Effector memory CD8-positive, alpha-beta T cell (primary cell): ENCODE data around the gene DHODH.

Experiments used
- ATAC-seq: fragments of 150-1000 bp; cut with Tn5 transposase; replicated peaks from 2 replicates; pipeline ENCODE4 v1.10.0; 2021; ENCODE audit warnings: mild to moderate bottlenecking, moderate library complexity
- DNase-seq, 3 experiments: peaks; one replicate each; pipeline ENCODE4 v3.0.0; 2021
- H3K27ac Mint-ChIP-seq, 2 donors: one replicate each; pipeline ENCODE4 v1.8.0; 2022; ENCODE audit warnings: mild to moderate bottlenecking in 2 of 2, mixed read lengths in 2 of 2, moderate library complexity in 2 of 2
- H3K27me3 Mint-ChIP-seq, 2 donors: one replicate each; pipeline ENCODE4 v1.8.0; 2022; ENCODE audit warnings: mixed read lengths in 2 of 2
- H3K36me3 Mint-ChIP-seq: one replicate; pipeline ENCODE4 v1.8.0; 2022; ENCODE audit warnings: mild to moderate bottlenecking, moderate library complexity, mixed read lengths; ENCODE audit not compliant: insufficient read depth
- H3K4me1 Mint-ChIP-seq, 2 donors: one replicate each; pipeline ENCODE4 v1.8.0; 2022; ENCODE audit warnings: low read depth in 2 of 2, mixed read lengths in 2 of 2
- H3K4me3 Mint-ChIP-seq, 2 donors: one replicate each; pipeline ENCODE4 v1.8.0; 2022; ENCODE audit warnings: mild to moderate bottlenecking in 2 of 2, mixed read lengths in 2 of 2, moderate library complexity in 2 of 2
- H3K9me3 Mint-ChIP-seq, 2 donors: one replicate each; pipeline ENCODE4 v1.8.0; 2022; ENCODE audit warnings: mixed read lengths in 2 of 2

The DHODH gene

GRCh38 chr16:72023962-72024361 lies 15.4 kb downstream of the DHODH start:
- Mint-ChIP-seq H3K27me3 (no peaks in the 10 kb centered on the region), H3K4me3 (no peak overlapping the region), H3K27ac (no peak overlapping the region), H3K4me1 (no peaks in the 10 kb centered on the region), H3K36me3 (peaks cover 21% of the 10 kb centered on the region), H3K9me3 (no peaks in the 10 kb centered on the region)
- ATAC-seq (no peak), DNase-seq (no peak)

- H3K4me3 Mint-ChIP-seq, result no peak overlapping the region
- H3K36me3 Mint-ChIP-seq, result peaks cover 19% of the 10 kb centered on the region
- H3K4me1 Mint-ChIP-seq, result no peaks in the 10 kb centered on the region
- no peak overlapping the region for H3K27ac Mint-ChIP-seq
- H3K9me3 Mint-ChIP-seq, result no peaks in the 10 kb centered on the region
- DNase-seq (no peak), ATAC-seq (no peak)
- H3K27me3 Mint-ChIP-seq, result no peaks in the 10 kb centered on the region
Measured at GRCh38 chr16:72024862-72025382, 16.4 kb downstream of the DHODH start.

- H3K36me3 Mint-ChIP-seq, result peaks cover 19% of the 10 kb centered on the region
- H3K4me3 Mint-ChIP-seq, result no peak overlapping the region
- no peak overlapping the region for H3K27ac Mint-ChIP-seq
- DNase-seq, result no peak
- ATAC-seq, result no peak
- H3K27me3 Mint-ChIP-seq, result no peaks in the 10 kb centered on the region
- no peaks in the 10 kb centered on the region for H3K4me1 Mint-ChIP-seq
- H3K9me3 Mint-ChIP-seq, result no peaks in the 10 kb centered on the region
Measured at GRCh38 chr16:72025404-72026114, 17.0 kb downstream of the DHODH start.

- Mint-ChIP-seq H3K27ac (no peak overlapping the region), H3K27me3 (no peaks in the 10 kb centered on the region), H3K36me3 (peaks cover 23% of the 10 kb centered on the region), H3K4me3 (no peak overlapping the region), H3K9me3 (no peaks in the 10 kb centered on the region), H3K4me1 (no peaks in the 10 kb centered on the region)
- no peak for ATAC-seq
- no peak for DNase-seq
Measured at GRCh38 chr16:72027669-72028378, 19.3 kb downstream of the DHODH start.

GRCh38 chr16:72029567-72030271 lies 21.2 kb downstream of the DHODH start:
- H3K36me3 Mint-ChIP-seq, result peaks cover 15% of the 10 kb centered on the region
- no peaks in the 10 kb centered on the region for H3K9me3 Mint-ChIP-seq
- H3K4me3 Mint-ChIP-seq, result no peak overlapping the region
- no peak overlapping the region for H3K27ac Mint-ChIP-seq
- no peaks in the 10 kb centered on the region for H3K27me3 Mint-ChIP-seq
- no peaks in the 10 kb centered on the region for H3K4me1 Mint-ChIP-seq
- ATAC-seq, result no peak
- DNase-seq, result no peak

GRCh38 chr16:72033437-72033836 lies 24.9 kb downstream of the DHODH start:
- Mint-ChIP-seq H3K27ac (no peak overlapping the region), H3K36me3 (peaks cover 4% of the 10 kb centered on the region), H3K4me3 (no peak overlapping the region), H3K27me3 (no peaks in the 10 kb centered on the region), H3K9me3 (no peaks in the 10 kb centered on the region), H3K4me1 (no peaks in the 10 kb centered on the region)
- ATAC-seq (no peak), DNase-seq (no peak)

- Mint-ChIP-seq H3K4me1 (no peaks in the 10 kb centered on the region), H3K27me3 (no peaks in the 10 kb centered on the region), H3K27ac (peak overlapping the region in 1 of 2 donors; percentile 33), H3K4me3 (no peak overlapping the region), H3K9me3 (no peaks in the 10 kb centered on the region), H3K36me3 (peaks cover 4% of the 10 kb centered on the region)
- ATAC-seq, result no peak
- no peak for DNase-seq
Measured at GRCh38 chr16:72036098-72036497, 27.6 kb downstream of the DHODH start.

- peaks cover 6% of the 10 kb centered on the region for H3K36me3 Mint-ChIP-seq
- H3K9me3 Mint-ChIP-seq, result no peaks in the 10 kb centered on the region
Measured at GRCh38 chr16:72042157-72042660, 33.7 kb downstream of the DHODH start.

GRCh38 chr16:72043058-72043457 lies 34.5 kb downstream of the DHODH start:
- Mint-ChIP-seq H3K4me3 (no peak overlapping the region), H3K4me1 (no peaks in the 10 kb centered on the region), H3K9me3 (no peaks in the 10 kb centered on the region), H3K27me3 (no peaks in the 10 kb centered on the region), H3K36me3 (peaks cover 6% of the 10 kb centered on the region), H3K27ac (no peak overlapping the region)
- ATAC-seq, result no peak
- DNase-seq, result no peak

More at GRCh38 chr16:72042157-72042660, 33.7 kb downstream of the DHODH start:
- H3K27ac Mint-ChIP-seq, result no peak overlapping the region
- no peak for ATAC-seq
- no peak for DNase-seq
- H3K27me3 Mint-ChIP-seq, result no peaks in the 10 kb centered on the region
- no peak overlapping the region for H3K4me3 Mint-ChIP-seq
- no peaks in the 10 kb centered on the region for H3K4me1 Mint-ChIP-seq

- Mint-ChIP-seq H3K9me3 (no peaks in the 10 kb centered on the region), H3K27ac (no peak overlapping the region), H3K4me1 (no peaks in the 10 kb centered on the region), H3K4me3 (no peak overlapping the region), H3K27me3 (no peaks in the 10 kb centered on the region), H3K36me3 (peaks cover 6% of the 10 kb centered on the region)
- ATAC-seq (no peak), DNase-seq (no peak)
Measured at GRCh38 chr16:72043539-72043938, 35.0 kb downstream of the DHODH start.

- H3K27ac Mint-ChIP-seq, result no peak overlapping the region
- peaks cover 0 to 7% of the 10 kb centered on the region in 2 donors for H3K9me3 Mint-ChIP-seq
- no peaks in the 10 kb centered on the region for H3K4me1 Mint-ChIP-seq
- no peaks in the 10 kb centered on the region for H3K27me3 Mint-ChIP-seq
- no peak overlapping the region for H3K4me3 Mint-ChIP-seq
- no peak for DNase-seq
- no peak for ATAC-seq
- peaks cover 6% of the 10 kb centered on the region for H3K36me3 Mint-ChIP-seq
Measured at GRCh38 chr16:72044296-72044695, 35.8 kb downstream of the DHODH start.

GRCh38 chr16:72044825-72045359 lies 36.3 kb downstream of the DHODH start:
- ATAC-seq, result no peak
- Mint-ChIP-seq H3K9me3 (peaks cover 2 to 7% of the 10 kb centered on the region in 2 donors), H3K27me3 (no peaks in the 10 kb centered on the region), H3K36me3 (peaks cover 6% of the 10 kb centered on the region), H3K4me1 (no peaks in the 10 kb centered on the region), H3K27ac (no peak overlapping the region), H3K4me3 (no peak overlapping the region)
- DNase-seq, result no peak

- no peak for DNase-seq
- Mint-ChIP-seq H3K4me3 (no peak overlapping the region), H3K27ac (no peak overlapping the region), H3K9me3 (peaks cover 4 to 7% of the 10 kb centered on the region in 2 donors), H3K36me3 (no peaks in the 10 kb centered on the region), H3K27me3 (no peaks in the 10 kb centered on the region), H3K4me1 (no peaks in the 10 kb centered on the region)
- ATAC-seq, result no peak
Measured at GRCh38 chr16:72049110-72049509, 40.6 kb downstream of the DHODH start.
